ENCODE measurements around the gene C14orf93. TPM values are rescaled to one million over a fixed set of nuclear protein-coding genes. Genes with fewer than 3 reads are reported as not detected.

C14orf93 gene
- total and polyA plus RNA-seq, 4 donors, result 7.5 to 14.9 (median 9.3) TPM

- WGBS, 2 donors, result 96 to 98% methylated on average over 2 of the region's 2 CpGs
- H3K4me1 ChIP-seq (ENCODE audit: control insufficient read depth in 5 of 5, insufficient read depth in 5 of 5, low read length in 5 of 5), result peaks cover 0 to 8% (median 0%) of the 10 kb centered on the region in 5 donors
- no peaks in the 10 kb centered on the region for H3K9me3 ChIP-seq (ENCODE audit: control insufficient read depth in 4 of 4, insufficient read depth in 3 of 4, low read length in 3 of 4)
Observed at GRCh38 chr14:23000860-23001259, 9.1 kb downstream of the C14orf93 start.

GRCh38 chr14:22998329-22999012 is 11.5 kb downstream of the C14orf93 start:
- WGBS, 2 donors, result 91 to 92% methylated on average over 16 of the region's 16 CpGs
- DNase-seq, result no peak
- Histone ChIP-seq H3K27me3 (ENCODE audit: control insufficient read depth in 3 of 3, insufficient read depth in 3 of 3, low read length in 2 of 3) (no peaks in the 10 kb centered on the region), H3K36me3 (ENCODE audit: control insufficient read depth in 4 of 4, insufficient read depth in 4 of 4, low read length in 4 of 4) (peaks cover 0 to 7% (median 3%) of the 10 kb centered on the region in 4 donors), H3K4me3 (no peak overlapping the region), H3K4me1 (ENCODE audit: control insufficient read depth in 5 of 5, insufficient read depth in 5 of 5, low read length in 5 of 5) (peaks cover 0 to 8% (median 4%) of the 10 kb centered on the region in 5 donors), H3K9me3 (ENCODE audit: control insufficient read depth in 4 of 4, insufficient read depth in 3 of 4, low read length in 3 of 4) (no peaks in the 10 kb centered on the region), H3K27ac (ENCODE audit: low read depth in 1 of 2, low read length in 1 of 2) (no peak overlapping the region), H3K9ac (ENCODE audit: insufficient read depth in 1 of 2, low read length in 2 of 2) (no peak overlapping the region)
- no peak for TF ChIP-seq CTCF (IDR thresholded peaks at IDR 0.05; ENCODE audit: control extremely low read depth, extremely low read depth)
- ATAC-seq (ENCODE audit: insufficient read depth, low FRiP score), result no peak

More at GRCh38 chr14:23000860-23001259, 9.1 kb downstream of the C14orf93 start:
- H3K27me3 ChIP-seq (ENCODE audit: control insufficient read depth in 3 of 3, insufficient read depth in 3 of 3, low read length in 2 of 3), result no peaks in the 10 kb centered on the region
- H3K36me3 ChIP-seq (ENCODE audit: control insufficient read depth in 4 of 4, insufficient read depth in 4 of 4, low read length in 4 of 4), result peaks cover 0 to 7% (median 3%) of the 10 kb centered on the region in 4 donors
- DNase-seq (no peak), ATAC-seq (ENCODE audit: insufficient read depth, low FRiP score) (no peak)
- no peak overlapping the region for H3K9ac ChIP-seq (ENCODE audit: insufficient read depth in 1 of 2, low read length in 2 of 2)
- no peak for TF ChIP-seq CTCF (IDR thresholded peaks at IDR 0.05; ENCODE audit: control extremely low read depth, extremely low read depth)
- H3K27ac ChIP-seq (ENCODE audit: low read depth in 1 of 2, low read length in 1 of 2), result no peak overlapping the region
- H3K4me3 ChIP-seq, result no peak overlapping the region

GRCh38 chr14:22997676-22998323 is 12.1 kb downstream of the C14orf93 start:
- no peak for TF ChIP-seq CTCF (IDR thresholded peaks at IDR 0.05; ENCODE audit: control extremely low read depth, extremely low read depth)
- Histone ChIP-seq H3K27ac (ENCODE audit: low read depth in 1 of 2, low read length in 1 of 2) (no peak overlapping the region), H3K36me3 (ENCODE audit: control insufficient read depth in 4 of 4, insufficient read depth in 4 of 4, low read length in 4 of 4) (peaks cover 0 to 9% (median 3%) of the 10 kb centered on the region in 4 donors), H3K9me3 (ENCODE audit: control insufficient read depth in 4 of 4, insufficient read depth in 3 of 4, low read length in 3 of 4) (no peaks in the 10 kb centered on the region), H3K4me3 (no peak overlapping the region), H3K27me3 (ENCODE audit: control insufficient read depth in 3 of 3, insufficient read depth in 3 of 3, low read length in 2 of 3) (no peaks in the 10 kb centered on the region), H3K9ac (ENCODE audit: insufficient read depth in 1 of 2, low read length in 2 of 2) (no peak overlapping the region), H3K4me1 (ENCODE audit: control insufficient read depth in 5 of 5, insufficient read depth in 5 of 5, low read length in 5 of 5) (peaks cover 0 to 8% (median 4%) of the 10 kb centered on the region in 5 donors)
- no peak for DNase-seq
- no peak for ATAC-seq (ENCODE audit: insufficient read depth, low FRiP score)
- WGBS, 2 donors, result 83 to 84% methylated on average over 9 of the region's 9 CpGs
